HEK293 (cell line): ENCODE data around the gene ADA.

Source experiments
- ZNF19 ChIP-seq: fragments of 450-650 bp; formaldehyde crosslinking; IDR thresholded peaks from 2 replicates; pipeline ENCODE4; 2016; ENCODE audit warnings: missing biosample characterization, missing genetic modification characterization, low read depth
- ZNF24 ChIP-seq: fragments of 450-650 bp; formaldehyde crosslinking; IDR thresholded peaks from 2 replicates; pipeline ENCODE4 v1.5.1; 2016; ENCODE audit warnings: missing biosample characterization, missing genetic modification characterization
- TF ChIP-seq, protein P1 (sequence below): fragments of 450-650 bp; formaldehyde crosslinking; IDR thresholded peaks from 2 replicates; pipeline ENCODE4 v1.5.1; 2016; ENCODE audit warnings: missing biosample characterization, missing genetic modification characterization
- TF ChIP-seq, protein P2 (sequence below): fragments of 450-650 bp; formaldehyde crosslinking; IDR thresholded peaks from 2 replicates; pipeline ENCODE4 v1.5.1; 2017; ENCODE audit warnings: missing biosample characterization, missing genetic modification characterization
- TF ChIP-seq, protein P3 (sequence below): fragments of 450-650 bp; formaldehyde crosslinking; IDR thresholded peaks from 2 replicates; pipeline ENCODE4 v1.5.1; 2016; ENCODE audit warnings: missing biosample characterization, missing genetic modification characterization
- TF ChIP-seq, protein P4 (sequence below): fragments of 450-650 bp; formaldehyde crosslinking; IDR thresholded peaks from 2 replicates; pipeline ENCODE4 v1.5.1; 2016; ENCODE audit warnings: missing biosample characterization, missing genetic modification characterization

DNA sequence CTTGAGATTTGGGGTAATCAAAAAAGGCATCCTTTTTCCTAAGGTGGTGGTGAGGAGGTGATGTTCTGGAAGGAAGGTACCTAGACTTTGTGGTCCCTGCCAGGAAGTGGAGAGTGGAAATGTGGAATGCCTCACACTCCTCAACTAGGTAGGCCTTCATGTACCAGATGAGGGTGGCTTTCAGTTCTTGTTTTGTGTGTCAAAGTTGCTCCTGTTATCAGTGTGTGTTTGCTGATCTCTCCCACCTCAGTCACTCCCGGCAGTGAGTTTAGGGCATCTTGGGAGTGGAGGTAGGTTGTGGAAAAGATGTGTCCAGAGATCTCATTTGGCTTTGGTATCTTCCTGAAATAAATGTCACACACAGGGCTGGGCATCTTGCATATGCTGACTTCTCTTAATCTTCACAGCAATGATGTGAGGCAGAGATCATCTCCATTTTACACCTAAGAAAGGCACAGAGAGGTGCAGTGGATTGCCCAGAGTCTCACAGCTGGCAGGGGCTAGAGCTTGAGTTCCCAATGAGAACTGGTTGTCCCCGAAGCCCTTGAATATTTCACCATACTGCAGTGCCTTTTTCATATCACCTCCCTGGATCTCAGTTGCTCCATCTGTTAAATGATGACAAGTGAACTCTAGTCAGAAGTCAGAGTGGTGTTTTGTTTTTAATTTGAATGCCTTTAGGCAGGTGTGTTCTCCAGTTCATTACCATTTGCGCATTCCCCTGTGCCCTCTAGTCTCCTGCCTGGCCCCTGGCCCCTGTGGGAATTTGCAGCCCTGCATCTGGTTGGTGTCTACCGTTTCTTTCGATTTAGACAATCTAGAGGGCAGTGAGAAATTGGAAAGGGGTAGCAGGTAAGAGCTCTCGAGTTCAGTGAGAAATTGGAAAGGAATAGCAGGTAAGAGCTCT, 66.2 kb downstream of the ADA start:
- TF ChIP-seq, protein P1, sequence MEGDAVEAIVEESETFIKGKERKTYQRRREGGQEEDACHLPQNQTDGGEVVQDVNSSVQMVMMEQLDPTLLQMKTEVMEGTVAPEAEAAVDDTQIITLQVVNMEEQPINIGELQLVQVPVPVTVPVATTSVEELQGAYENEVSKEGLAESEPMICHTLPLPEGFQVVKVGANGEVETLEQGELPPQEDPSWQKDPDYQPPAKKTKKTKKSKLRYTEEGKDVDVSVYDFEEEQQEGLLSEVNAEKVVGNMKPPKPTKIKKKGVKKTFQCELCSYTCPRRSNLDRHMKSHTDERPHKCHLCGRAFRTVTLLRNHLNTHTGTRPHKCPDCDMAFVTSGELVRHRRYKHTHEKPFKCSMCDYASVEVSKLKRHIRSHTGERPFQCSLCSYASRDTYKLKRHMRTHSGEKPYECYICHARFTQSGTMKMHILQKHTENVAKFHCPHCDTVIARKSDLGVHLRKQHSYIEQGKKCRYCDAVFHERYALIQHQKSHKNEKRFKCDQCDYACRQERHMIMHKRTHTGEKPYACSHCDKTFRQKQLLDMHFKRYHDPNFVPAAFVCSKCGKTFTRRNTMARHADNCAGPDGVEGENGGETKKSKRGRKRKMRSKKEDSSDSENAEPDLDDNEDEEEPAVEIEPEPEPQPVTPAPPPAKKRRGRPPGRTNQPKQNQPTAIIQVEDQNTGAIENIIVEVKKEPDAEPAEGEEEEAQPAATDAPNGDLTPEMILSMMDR (tag by site-specific recombination): no peak
- TF ChIP-seq, protein P2, sequence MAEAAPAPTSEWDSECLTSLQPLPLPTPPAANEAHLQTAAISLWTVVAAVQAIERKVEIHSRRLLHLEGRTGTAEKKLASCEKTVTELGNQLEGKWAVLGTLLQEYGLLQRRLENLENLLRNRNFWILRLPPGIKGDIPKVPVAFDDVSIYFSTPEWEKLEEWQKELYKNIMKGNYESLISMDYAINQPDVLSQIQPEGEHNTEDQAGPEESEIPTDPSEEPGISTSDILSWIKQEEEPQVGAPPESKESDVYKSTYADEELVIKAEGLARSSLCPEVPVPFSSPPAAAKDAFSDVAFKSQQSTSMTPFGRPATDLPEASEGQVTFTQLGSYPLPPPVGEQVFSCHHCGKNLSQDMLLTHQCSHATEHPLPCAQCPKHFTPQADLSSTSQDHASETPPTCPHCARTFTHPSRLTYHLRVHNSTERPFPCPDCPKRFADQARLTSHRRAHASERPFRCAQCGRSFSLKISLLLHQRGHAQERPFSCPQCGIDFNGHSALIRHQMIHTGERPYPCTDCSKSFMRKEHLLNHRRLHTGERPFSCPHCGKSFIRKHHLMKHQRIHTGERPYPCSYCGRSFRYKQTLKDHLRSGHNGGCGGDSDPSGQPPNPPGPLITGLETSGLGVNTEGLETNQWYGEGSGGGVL (tag by site-specific recombination): no peak
- TF ChIP-seq ZNF24 (tag by site-specific recombination): no peak
- TF ChIP-seq ZNF19 (tag by site-specific recombination): no peak
- TF ChIP-seq, protein P3, sequence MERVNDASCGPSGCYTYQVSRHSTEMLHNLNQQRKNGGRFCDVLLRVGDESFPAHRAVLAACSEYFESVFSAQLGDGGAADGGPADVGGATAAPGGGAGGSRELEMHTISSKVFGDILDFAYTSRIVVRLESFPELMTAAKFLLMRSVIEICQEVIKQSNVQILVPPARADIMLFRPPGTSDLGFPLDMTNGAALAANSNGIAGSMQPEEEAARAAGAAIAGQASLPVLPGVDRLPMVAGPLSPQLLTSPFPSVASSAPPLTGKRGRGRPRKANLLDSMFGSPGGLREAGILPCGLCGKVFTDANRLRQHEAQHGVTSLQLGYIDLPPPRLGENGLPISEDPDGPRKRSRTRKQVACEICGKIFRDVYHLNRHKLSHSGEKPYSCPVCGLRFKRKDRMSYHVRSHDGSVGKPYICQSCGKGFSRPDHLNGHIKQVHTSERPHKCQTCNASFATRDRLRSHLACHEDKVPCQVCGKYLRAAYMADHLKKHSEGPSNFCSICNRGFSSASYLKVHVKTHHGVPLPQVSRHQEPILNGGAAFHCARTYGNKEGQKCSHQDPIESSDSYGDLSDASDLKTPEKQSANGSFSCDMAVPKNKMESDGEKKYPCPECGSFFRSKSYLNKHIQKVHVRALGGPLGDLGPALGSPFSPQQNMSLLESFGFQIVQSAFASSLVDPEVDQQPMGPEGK (tag by site-specific recombination): no peak
- TF ChIP-seq, protein P4, sequence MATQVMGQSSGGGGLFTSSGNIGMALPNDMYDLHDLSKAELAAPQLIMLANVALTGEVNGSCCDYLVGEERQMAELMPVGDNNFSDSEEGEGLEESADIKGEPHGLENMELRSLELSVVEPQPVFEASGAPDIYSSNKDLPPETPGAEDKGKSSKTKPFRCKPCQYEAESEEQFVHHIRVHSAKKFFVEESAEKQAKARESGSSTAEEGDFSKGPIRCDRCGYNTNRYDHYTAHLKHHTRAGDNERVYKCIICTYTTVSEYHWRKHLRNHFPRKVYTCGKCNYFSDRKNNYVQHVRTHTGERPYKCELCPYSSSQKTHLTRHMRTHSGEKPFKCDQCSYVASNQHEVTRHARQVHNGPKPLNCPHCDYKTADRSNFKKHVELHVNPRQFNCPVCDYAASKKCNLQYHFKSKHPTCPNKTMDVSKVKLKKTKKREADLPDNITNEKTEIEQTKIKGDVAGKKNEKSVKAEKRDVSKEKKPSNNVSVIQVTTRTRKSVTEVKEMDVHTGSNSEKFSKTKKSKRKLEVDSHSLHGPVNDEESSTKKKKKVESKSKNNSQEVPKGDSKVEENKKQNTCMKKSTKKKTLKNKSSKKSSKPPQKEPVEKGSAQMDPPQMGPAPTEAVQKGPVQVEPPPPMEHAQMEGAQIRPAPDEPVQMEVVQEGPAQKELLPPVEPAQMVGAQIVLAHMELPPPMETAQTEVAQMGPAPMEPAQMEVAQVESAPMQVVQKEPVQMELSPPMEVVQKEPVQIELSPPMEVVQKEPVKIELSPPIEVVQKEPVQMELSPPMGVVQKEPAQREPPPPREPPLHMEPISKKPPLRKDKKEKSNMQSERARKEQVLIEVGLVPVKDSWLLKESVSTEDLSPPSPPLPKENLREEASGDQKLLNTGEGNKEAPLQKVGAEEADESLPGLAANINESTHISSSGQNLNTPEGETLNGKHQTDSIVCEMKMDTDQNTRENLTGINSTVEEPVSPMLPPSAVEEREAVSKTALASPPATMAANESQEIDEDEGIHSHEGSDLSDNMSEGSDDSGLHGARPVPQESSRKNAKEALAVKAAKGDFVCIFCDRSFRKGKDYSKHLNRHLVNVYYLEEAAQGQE (tag by site-specific recombination): no peak
